Colonic mucosa (tissue), 4 donors: ENCODE data around the gene ANO10. TPM values are rescaled to one million over a fixed set of nuclear protein-coding genes. Genes with fewer than 3 reads are reported as not detected.

Source experiments
- DNase-seq: peaks from one replicate; pipeline ENCODE4 v3.0.0-alpha.2; 2020
- H3K27ac ChIP-seq: fragments of 200-600 bp; one replicate; pipeline ENCODE4 v1.8.0; 2021
- H3K27me3 ChIP-seq: fragments of 200-600 bp; one replicate; pipeline ENCODE4 v1.8.0; 2021
- H3K36me3 ChIP-seq: fragments of 200-600 bp; one replicate; pipeline ENCODE4 v1.8.0; 2021
- H3K4me1 ChIP-seq: fragments of 200-600 bp; one replicate; pipeline ENCODE4 v1.8.0; 2021; ENCODE audit warnings: mild to moderate bottlenecking
- H3K4me3 ChIP-seq: fragments of 200-600 bp; one replicate; pipeline ENCODE4 v1.8.0; 2021
- H3K9ac ChIP-seq, 2 donors: one replicate each; pipeline ENCODE4 v1.7.0; 2013; ENCODE audit warnings: control low read depth in 2 of 2, low read depth in 2 of 2, low read length in 2 of 2
- H3K9me3 ChIP-seq: fragments of 200-600 bp; one replicate; pipeline ENCODE4 v1.8.0; 2021
- intact Hi-C: fragments of 100-400 bp; cut with DNase I; formaldehyde crosslinking; loops from one replicate; pipeline ENCODE4 v1.14.1; 2022
- total RNA-seq, 2 donors: library from RNA; stranded (reverse); fragmentation: NEBNext Ultra II Directional in 1 of 2; extraction: Animal tissue kit (Norgen Biotek cat#: 25700) in 1 of 2; gene quantifications; one replicate each; pipeline ENCODE4 v1.2.1, GENCODE V29; 2021
- TF ChIP-seq, protein P1 (sequence below): fragments of 200-600 bp; IDR thresholded peaks from one replicate; pipeline ENCODE4 v1.8.0; 2022; ENCODE audit warnings: antibody characterized with exemption, mild to moderate bottlenecking
- donor health status: healthy.
- donor health status: DM: no; HTN: no; CAD: no.
- donor health status: DM: no; HTN: no; CAD: no.

ANO10 gene
- total RNA-seq, 2 donors from 2014 or later = 53.9 to 69.0 TPM

- intact Hi-C loops = no loop called here
- DNase-seq = no peak
- TF ChIP-seq, protein P1, sequence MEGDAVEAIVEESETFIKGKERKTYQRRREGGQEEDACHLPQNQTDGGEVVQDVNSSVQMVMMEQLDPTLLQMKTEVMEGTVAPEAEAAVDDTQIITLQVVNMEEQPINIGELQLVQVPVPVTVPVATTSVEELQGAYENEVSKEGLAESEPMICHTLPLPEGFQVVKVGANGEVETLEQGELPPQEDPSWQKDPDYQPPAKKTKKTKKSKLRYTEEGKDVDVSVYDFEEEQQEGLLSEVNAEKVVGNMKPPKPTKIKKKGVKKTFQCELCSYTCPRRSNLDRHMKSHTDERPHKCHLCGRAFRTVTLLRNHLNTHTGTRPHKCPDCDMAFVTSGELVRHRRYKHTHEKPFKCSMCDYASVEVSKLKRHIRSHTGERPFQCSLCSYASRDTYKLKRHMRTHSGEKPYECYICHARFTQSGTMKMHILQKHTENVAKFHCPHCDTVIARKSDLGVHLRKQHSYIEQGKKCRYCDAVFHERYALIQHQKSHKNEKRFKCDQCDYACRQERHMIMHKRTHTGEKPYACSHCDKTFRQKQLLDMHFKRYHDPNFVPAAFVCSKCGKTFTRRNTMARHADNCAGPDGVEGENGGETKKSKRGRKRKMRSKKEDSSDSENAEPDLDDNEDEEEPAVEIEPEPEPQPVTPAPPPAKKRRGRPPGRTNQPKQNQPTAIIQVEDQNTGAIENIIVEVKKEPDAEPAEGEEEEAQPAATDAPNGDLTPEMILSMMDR = no peak
- H3K9me3 ChIP-seq = no peaks in the 10 kb centered on the region
- no peak overlapping the region for H3K4me3 ChIP-seq
- H3K27me3 ChIP-seq = no peaks in the 10 kb centered on the region
- H3K9ac ChIP-seq = no peak overlapping the region
- H3K36me3 ChIP-seq = no peaks in the 10 kb centered on the region
- no peaks in the 10 kb centered on the region for H3K4me1 ChIP-seq
- H3K27ac ChIP-seq = no peak overlapping the region
Observed at GRCh38 chr3:43432462-43432861, 189.3 kb downstream of the ANO10 start.

DNA sequence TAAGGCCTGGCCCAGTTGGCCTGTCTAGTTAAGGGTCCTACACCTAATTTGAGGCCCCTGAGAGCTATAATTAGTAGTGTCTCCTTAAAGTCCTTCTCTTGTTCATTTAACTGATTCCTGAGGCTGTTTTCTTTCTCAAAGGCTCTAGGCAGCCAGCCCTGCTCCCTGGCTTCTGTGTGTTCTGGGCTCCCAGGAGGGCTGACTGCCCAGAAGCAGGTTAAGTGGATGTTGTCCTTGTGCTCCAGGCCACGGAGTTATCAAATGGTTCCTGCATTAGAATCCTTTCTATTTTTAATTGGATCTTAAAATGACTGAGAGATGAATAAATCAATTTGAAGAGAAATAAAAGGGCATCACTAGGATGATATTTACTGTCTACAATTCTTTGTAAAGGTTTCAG lies 195.4 kb downstream of the ANO10 start:
- intact Hi-C loops = no loop called here
- no peak for DNase-seq
- Histone ChIP-seq H3K4me1 (no peaks in the 10 kb centered on the region), H3K4me3 (no peak overlapping the region), H3K27ac (no peak overlapping the region), H3K9ac (no peak overlapping the region), H3K27me3 (no peaks in the 10 kb centered on the region), H3K9me3 (no peaks in the 10 kb centered on the region), H3K36me3 (no peaks in the 10 kb centered on the region)
- TF ChIP-seq, protein P1 = no peak

GRCh38 chr3:43425829-43426228 lies 196.0 kb downstream of the ANO10 start:
- no peak overlapping the region for H3K9ac ChIP-seq
- H3K9me3 ChIP-seq = no peaks in the 10 kb centered on the region
- no peaks in the 10 kb centered on the region for H3K27me3 ChIP-seq
- H3K4me3 ChIP-seq = no peak overlapping the region
- no peak overlapping the region for H3K27ac ChIP-seq
- no peak for DNase-seq
- intact Hi-C loops = no loop called here
- no peaks in the 10 kb centered on the region for H3K36me3 ChIP-seq
- no peaks in the 10 kb centered on the region for H3K4me1 ChIP-seq
- TF ChIP-seq, protein P1 = no peak

DNA sequence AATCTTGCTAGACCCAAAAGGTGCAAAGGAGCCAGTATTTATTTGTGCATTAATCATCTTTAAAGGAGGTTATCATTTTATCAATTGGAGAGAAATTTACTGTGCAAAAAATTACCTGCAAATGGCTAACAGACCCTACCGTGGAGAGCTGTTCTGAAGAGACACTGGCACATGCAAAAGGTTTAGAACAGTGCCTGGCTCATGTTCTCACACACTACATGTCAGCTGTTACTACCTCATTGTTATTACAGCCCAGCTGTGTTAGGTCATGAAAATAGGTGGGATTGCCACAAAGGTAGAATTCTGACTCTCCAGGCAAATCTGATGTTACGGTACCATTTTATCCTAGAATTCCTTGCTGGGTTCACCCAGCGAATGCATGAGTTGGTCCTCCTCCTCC lies 198.2 kb downstream of the ANO10 start:
- no peak overlapping the region for H3K4me3 ChIP-seq
- intact Hi-C loops = no loop called here
- no peak overlapping the region for H3K27ac ChIP-seq
- H3K9me3 ChIP-seq = no peaks in the 10 kb centered on the region
- H3K4me1 ChIP-seq = no peaks in the 10 kb centered on the region
- DNase-seq = no peak
- H3K9ac ChIP-seq = no peak overlapping the region
- no peaks in the 10 kb centered on the region for H3K36me3 ChIP-seq
- H3K27me3 ChIP-seq = no peaks in the 10 kb centered on the region
- TF ChIP-seq, protein P1 = no peak

DNA sequence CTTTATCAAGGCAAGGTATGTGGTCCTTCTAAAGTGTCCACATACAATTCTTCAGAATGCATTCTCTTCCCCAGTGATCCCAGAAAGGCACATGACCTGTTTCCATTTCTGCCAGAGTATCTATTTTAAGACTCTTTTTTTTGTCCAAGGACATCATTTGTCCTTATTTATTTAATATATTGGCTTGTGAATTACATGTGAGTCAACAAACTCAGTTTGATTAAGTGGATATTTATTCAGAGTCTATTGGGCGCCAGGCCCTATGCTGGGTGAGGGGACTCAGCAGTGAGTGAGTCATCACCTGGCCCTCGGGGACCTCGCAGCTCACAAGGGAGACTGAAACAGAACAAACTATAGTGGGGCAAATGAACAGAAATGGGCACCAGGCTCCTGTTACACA lies 198.7 kb downstream of the ANO10 start:
- no peak overlapping the region for H3K4me3 ChIP-seq
- no peak for DNase-seq
- no peaks in the 10 kb centered on the region for H3K36me3 ChIP-seq

More for the DNA sequence above, 198.7 kb downstream of the ANO10 start:
- Histone ChIP-seq H3K9me3 (no peaks in the 10 kb centered on the region), H3K27me3 (no peaks in the 10 kb centered on the region), H3K27ac (no peak overlapping the region), H3K4me1 (no peaks in the 10 kb centered on the region), H3K9ac (no peak overlapping the region)
- intact Hi-C loops = no loop called here
- TF ChIP-seq, protein P1 = no peak
